NCI-H187 (cell line): ENCODE data around the gene THOC1.

Experiments used
- DNase-seq, 2 experiments: peaks; one replicate each; lab custom pipeline; 2025; lab: John Stamatoyannopoulos, UW

Gene THOC1

GRCh38 chr18:274313-274712 lies 6.5 kb upstream of the THOC1 start:
- DNase-seq = no peak

- no peak for DNase-seq
Measured at GRCh38 chr18:273525-273924, 5.7 kb upstream of the THOC1 start.

DNA sequence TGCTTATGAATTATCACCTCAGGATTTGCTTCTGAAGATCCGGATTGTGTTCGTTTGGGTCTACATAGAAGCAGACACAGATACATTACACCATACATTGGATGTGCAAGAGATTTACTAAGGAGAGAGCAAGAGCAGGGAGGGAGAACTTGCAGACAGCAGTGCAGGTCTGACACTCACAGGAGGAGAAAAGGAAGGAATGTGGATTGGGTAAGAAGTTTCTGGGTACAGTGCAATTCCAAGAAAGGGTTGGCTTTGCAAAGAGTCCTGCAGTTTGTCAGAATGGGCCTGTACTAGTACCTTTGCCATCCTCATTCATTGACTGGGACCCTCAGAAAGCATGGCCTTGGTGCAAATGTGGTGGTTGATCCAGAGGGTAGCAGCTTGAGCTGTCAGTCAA lies 4.8 kb upstream of the THOC1 start:
- no peak for DNase-seq

GRCh38 chr18:269480-270095 lies 1.7 kb upstream of the THOC1 start:
- no peak for DNase-seq

GRCh38 chr18:267380-267687 lies 513 bp downstream of the THOC1 start:
- peak in 1 of 2 experiments; percentile 67 for DNase-seq

DNA sequence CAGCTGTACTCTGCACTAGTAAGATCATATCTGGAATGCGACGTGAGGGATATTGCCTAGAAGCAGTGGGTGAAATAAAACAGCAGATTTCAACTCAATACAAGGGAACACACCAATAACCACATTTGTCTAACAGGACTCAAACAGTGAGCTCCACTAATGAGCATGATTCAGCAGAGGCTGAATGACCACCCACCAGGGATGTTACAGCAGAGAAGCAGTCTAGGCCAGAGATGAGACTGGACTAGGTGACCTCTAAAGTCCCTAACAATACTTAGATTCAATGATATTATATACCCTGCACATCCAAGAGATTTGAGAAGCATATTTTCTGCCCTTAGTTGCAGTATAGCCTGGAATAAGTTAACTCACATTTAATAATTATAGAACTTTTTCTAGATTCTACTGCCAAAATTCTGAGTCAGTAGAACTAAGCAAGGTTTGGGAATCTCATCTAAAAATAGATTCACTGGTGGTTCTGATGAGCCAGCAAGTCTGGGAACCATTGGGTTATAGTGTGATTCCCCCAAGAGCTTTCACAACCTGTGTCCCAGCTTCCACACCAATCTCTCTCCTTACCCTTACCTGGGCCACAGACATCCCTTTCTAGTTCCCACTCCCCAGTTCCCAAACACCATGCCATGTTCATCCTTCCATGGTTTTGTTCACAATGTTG lies 6.3 kb downstream of the THOC1 start:
- DNase-seq = no peak

DNA sequence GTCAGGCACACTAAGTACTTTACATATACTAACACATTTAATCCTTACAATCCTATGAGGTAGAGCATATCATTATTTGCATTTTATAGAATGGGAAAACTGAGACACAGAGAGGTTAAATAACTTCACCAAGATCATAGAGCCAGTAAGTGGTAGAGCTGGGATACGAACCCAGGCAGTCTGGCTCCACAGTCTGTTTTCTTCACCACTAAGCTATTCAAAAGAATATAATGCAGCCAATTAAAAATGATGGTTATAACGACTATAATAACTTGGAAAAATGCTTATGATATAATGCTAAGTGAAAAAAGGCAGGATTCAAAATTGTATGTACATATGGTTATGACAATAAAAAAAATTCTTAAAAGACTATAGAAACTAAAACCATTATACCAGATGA lies 7.3 kb downstream of the THOC1 start:
- DNase-seq = no peak

DNA sequence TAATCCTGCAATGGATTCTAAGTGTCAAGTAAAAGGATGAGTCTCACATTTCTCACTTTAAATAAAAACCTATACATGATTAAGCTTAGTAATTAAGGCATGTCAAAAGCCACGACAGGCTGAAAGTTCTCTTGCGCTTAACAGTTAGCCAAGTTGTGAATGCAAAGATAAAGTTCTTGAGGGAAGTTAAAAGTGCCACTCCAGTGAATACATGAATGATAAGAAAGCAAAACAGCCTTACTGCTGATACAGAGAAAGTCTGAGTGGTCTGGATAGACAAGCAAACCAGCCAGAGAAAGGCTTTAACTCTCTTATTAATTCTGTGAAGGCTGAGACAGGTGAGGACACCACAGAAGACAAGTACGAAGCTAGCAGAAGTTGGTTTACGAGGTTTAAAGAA lies 12.7 kb downstream of the THOC1 start:
- no peak for DNase-seq

DNA sequence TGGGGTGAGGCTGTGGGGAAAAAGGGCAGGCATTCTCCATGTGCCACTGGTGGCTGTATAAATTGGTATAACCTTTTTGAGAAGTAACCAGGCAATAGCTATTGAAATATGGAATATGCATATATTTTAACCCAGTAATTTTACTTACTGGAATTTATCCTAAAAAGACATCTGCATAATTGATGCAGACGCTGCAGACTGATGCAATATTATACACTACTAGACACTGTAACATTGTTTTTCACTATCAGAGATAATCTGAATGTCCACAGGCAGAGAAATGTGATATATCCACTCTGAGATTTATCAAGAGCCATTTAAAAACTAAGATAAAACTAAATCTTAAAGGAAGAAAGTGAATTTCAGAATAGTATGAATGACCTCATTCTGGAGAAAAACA lies 14.7 kb downstream of the THOC1 start:
- DNase-seq = no peak

DNA sequence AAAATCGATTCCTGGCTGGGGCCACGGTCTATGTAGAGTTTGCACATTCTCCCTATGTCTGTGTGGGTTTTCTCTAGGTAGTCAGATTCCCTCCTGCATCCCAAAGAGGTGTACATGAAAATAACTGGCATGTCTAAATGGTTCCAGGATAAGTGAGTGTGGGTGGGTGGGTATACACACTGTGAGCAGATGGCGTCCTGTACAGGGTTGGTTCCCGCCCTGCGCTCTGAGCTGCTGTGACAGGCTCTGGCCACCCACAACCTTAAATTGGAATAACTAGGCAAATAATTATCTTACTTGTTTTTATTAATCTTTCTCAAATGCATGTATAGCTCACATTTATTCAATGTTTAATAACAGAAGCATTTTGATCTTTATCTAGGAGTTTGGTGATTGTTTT lies 16.3 kb downstream of the THOC1 start:
- no peak for DNase-seq

DNA sequence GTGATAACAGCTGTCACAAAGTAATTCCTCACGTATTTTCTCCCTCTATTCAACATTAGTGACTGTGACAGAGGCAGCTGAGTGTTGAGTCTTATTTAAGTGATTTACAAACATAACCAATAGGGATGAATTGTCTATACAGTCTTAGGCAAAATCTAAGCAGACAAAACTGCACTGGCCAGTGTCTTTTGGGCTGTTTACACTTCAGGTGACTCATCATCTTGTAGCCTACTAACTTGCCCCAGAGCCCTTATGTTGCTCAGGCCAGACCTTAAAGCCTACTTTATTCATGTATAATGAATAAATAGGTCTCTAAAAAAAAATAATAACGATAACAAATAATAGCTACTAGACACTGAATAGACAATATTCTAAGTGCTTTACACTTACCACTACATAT lies 17.2 kb downstream of the THOC1 start:
- no peak for DNase-seq

- DNase-seq = no peak
Measured at GRCh38 chr18:248053-248452, 19.8 kb downstream of the THOC1 start.

DNA sequence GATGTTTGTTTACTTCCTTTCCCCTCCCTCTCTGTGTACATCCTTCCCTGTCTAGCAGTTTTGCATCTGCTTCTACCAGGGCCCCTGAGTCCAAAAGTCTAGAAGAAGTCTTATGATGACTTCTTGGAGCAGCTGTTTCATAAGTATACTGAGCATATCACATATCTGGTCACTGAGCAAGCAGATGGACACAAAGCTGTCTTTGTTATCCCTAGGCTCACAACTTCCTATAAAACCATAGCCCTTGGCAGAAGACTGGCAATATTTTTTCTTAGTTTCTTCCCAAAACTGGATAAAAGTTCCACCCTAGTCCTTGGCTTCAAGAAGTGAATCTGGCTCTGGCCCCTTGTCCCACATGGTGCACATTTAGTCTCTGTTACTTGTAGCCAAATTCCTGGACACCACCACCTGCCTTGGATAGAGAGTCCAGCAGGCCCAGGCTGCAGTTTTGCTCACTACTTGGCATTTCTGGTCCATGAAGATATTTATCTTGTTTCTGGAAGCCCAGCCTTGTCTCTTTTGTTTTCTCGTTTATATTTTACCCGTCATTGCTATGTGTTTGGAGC lies 22.5 kb downstream of the THOC1 start:
- DNase-seq = no peak

DNA sequence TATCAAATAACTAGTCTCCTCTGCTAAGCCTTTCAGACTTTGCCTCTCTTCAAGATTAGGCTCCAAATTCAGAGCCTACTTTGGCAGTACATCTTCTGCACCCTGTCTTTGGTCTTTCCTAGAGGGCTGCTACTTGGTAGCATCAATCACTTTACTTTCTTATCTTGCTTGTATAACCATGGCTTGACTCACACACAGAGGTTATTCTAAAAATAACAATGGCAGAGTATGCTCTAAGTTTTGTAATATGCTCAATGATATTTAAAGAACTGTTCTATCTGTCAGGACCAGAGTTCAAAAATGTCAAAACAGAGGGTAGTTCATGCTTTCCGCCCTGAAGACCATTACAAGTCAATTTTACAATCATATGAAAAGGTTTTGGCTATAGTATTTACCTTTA lies 27.7 kb downstream of the THOC1 start:
- no peak for DNase-seq

DNA sequence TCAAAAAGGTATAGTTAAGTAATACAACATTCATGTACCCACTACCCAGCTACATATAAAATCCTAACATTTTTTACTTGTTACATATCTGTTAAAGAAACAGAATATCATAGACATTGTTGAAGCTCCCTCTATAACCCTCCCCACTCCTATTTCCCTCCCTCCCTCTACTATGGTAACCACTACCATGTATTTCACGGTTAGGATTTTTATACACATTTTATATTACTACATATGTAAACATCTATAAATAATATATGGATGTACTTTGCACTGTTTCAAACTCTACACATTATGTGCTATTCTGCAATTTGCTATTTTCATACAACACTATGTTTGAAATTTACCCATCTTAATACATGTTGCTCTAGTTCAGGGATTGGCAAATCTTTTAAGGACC lies 36.3 kb downstream of the THOC1 start:
- DNase-seq = no peak

DNA sequence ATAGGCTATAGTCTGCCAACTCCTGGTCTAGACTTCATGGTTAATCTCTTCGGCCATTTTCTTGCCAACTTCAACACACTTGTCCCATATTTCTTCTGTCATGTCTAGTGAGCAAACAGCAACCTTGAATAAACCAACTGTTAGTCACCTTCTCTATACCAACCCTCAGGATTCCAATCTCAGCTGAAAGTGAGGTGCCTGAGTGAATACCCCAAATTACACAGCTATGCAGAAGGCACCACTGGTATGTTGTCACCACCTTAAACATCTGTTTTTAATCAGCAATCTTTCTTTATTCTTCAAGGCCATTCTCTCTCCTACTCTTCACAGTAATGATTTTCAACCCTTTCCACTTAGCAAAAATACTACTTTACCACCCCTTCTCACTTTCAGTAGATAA lies 39.3 kb downstream of the THOC1 start:
- DNase-seq = no peak

DNA sequence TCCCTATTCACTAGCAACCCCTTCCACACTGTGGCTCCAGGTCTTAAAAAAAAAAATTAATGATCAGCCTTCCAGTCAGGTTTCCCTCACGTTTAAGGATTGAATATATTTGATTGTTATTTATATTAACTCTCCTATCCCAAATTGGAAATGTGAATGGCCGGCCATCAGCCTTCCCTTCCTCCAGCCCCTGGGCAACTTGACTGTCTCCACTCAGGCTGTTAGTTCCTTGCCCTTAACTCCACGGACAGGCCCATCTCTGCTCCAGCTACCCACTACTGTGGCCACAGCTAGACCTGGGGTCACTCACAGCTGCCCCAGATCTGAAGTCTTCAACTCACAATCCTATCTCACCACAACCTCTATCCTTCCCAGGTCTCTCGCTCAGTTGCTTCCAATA lies 39.9 kb downstream of the THOC1 start:
- DNase-seq = no peak

DNA sequence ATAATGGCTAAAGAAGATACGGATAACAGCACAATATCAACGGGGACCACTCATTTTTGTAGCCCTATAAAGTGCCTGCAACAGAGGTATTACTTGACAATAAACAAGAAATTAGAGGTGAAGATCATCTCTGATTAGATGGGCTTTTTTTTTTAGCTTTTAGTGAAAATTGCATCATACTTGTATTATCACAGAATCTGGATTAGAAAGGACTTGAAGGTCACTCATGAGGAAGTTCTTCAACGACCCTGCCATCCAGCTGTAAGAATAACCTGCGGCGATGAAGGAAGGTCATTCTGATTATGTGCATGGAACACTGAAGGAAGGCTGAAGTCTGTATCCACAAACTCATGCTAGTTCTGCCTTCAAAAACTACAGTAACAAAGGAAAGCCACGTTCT lies 40.5 kb downstream of the THOC1 start:
- no peak for DNase-seq

- DNase-seq = no peak
Measured at GRCh38 chr18:225745-226144, 42.1 kb downstream of the THOC1 start.

- DNase-seq = no peak
Measured at GRCh38 chr18:220708-221107, 47.1 kb downstream of the THOC1 start.

DNA sequence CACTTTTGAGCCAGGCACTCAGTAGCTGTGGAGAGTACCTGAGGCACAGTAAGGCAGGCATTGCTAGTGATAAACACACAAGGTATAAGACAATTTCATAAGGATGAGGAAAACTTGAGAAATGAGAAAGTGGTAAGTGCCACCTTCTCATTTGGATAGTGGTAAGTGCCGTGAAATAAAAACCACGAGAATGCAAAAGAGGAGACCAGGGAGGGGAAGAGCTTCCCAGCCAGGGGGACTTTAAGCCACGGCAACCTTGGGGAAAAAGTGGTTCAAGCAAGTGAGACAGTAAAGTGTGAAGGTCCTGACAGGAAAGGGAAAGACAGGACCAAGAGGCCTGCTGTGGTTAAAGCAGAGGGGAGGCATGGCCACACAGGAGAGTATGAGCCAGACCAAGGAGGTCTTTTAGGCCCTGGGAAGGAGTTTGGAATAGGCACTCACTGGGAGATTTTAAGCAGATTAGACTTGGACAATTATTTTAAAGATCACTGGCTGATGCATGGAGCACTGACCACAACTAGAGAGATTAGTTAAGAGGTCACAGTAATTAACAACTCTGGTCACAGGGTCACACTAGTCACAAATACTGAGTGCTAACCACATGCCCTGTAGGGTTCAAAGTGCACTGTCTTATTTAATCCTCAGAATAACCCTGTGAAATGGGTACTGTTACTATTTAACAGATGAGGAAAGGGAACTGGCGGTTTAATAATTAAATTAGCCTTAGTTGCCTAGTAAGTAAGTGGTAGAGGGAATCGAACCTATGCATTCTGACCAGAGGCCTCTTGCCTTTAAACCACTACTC lies 50.1 kb downstream of the THOC1 start:
- DNase-seq = no peak

- DNase-seq = no peak
Measured at GRCh38 chr18:215448-216010, 52.3 kb downstream of the THOC1 start.

DNA sequence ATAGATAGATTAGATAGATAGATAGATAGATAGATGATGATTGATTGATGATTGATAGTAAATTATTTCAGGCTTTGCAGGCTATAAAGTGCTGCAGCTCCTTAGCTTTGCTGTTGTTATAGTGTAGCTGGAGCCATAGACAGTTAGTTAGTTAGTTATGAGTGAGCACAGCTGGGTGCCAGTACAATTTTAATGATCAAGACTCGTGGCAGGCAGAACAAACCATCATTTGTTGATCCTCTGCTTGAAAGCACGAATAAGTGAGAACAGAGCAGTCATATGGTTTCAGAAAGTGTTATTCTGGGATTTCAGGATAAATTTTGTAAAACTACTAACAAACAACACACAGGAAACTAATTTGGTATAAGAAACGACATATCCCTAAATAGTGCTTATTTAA lies 53.9 kb downstream of the THOC1 start:
- no peak for DNase-seq
